ENCODE results near the gene CXorf49B.
"Not testable (repeated sequence)": the region's sequence is repeated elsewhere in the genome, so short reads cannot be mapped to it uniquely, and the experiment has no call there.

DNA sequence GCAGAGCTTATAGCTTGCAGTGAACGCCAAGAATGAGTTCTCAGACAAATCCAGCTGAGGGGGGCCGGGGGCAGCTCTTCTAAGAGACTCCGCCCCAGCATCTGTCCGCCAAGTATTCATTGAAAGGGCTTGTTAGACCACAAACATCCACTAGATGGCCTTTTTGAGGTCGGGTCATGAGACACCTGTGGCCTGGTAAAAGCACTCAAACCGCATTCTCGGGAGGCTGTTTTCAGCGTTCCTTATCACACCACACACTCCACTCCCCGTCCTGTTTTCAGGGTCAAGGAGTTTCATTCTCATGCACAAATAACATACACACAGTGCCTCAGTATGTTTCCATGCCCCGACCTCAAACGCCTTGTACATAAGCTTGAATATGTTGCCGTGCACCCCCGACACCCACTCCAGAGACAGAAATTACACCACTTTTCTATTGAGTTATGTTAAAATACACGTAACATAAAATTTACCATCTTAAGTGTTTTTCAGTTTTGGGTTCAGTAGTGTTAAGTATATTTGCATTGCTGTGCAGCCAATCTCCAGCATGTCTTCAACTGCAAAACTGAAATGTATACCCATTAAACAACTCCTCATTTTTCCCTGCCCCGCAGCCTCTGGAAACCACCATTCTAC lies 21.3 kb downstream of the CXorf49B start:
- not testable (repeated sequence) for TF ChIP-seq POLR2A (IDR thresholded peaks at IDR 0.05; ENCODE audit: low read depth)
- TF ChIP-seq, protein P1, sequence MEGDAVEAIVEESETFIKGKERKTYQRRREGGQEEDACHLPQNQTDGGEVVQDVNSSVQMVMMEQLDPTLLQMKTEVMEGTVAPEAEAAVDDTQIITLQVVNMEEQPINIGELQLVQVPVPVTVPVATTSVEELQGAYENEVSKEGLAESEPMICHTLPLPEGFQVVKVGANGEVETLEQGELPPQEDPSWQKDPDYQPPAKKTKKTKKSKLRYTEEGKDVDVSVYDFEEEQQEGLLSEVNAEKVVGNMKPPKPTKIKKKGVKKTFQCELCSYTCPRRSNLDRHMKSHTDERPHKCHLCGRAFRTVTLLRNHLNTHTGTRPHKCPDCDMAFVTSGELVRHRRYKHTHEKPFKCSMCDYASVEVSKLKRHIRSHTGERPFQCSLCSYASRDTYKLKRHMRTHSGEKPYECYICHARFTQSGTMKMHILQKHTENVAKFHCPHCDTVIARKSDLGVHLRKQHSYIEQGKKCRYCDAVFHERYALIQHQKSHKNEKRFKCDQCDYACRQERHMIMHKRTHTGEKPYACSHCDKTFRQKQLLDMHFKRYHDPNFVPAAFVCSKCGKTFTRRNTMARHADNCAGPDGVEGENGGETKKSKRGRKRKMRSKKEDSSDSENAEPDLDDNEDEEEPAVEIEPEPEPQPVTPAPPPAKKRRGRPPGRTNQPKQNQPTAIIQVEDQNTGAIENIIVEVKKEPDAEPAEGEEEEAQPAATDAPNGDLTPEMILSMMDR (IDR thresholded peaks at IDR 0.05): not testable (repeated sequence)

Data from esophagus muscularis mucosa (tissue), 3 donors.